BE2C (cell line): ENCODE data around the gene ARHGEF19.
"Not testable (repeated sequence)": the region's sequence is repeated elsewhere in the genome, so short reads cannot be mapped to it uniquely, and the experiment has no call there.

Experiments
- DNase-seq: peaks from one replicate; pipeline ENCODE4 v3.0.0-alpha.2; 2020
- H3K27me3 ChIP-seq: fragments of 250-450 bp; sonication (Bioruptor Pico); 2 replicates; pipeline ENCODE4 v1.5.1; 2020; ENCODE audit warnings: mild to moderate bottlenecking
- H3K36me3 ChIP-seq: fragments of 250-450 bp; sonication (Bioruptor Pico); 2 replicates; pipeline ENCODE4 v1.5.1; 2020; ENCODE audit warnings: mild to moderate bottlenecking
- H3K4me1 ChIP-seq: fragments of 250-450 bp; sonication (Bioruptor Pico); 2 replicates; pipeline ENCODE4 v1.5.1; 2020
- H3K4me3 ChIP-seq: 2 replicates; pipeline ENCODE4 v1.5.1; 2011; ENCODE audit warnings: low read depth, low read length
- H3K9me3 ChIP-seq: fragments of 250-450 bp; sonication (Bioruptor Pico); 2 replicates; pipeline ENCODE4 v1.5.1; 2020
- TF ChIP-seq, protein P1 (sequence below): IDR thresholded peaks from 2 replicates; pipeline ENCODE4 v1.5.1; 2012; ENCODE audit warnings: mild to moderate bottlenecking, low read depth, low read length

Gene ARHGEF19

DNA sequence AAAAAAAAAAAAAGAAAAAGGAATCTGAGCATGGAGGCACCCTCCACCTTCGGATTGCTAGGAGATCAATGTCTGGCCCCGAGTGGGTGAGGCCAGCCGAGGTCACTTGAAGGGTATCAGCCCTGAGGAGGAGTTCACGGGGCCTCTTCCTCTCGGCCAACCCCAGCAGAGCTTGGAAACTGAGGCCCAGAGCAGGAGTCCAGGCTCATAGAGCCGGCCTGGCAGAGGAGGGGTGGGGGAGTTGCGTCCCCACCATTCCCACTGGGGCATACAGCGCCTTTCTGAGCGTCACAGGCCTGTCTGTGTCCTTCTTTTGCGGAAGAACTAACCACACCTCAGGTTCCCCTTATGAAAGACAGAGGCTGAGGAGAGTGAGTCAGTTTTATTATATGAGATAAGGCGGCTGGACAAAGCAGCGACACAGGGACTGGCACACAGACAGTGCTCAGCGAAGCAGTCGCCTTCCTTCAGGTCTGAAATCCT, 39.4 kb downstream of the ARHGEF19 start:
- peaks cover 16% of the 10 kb centered on the region for H3K4me1 ChIP-seq
- H3K36me3 ChIP-seq = no peaks in the 10 kb centered on the region
- TF ChIP-seq, protein P1, sequence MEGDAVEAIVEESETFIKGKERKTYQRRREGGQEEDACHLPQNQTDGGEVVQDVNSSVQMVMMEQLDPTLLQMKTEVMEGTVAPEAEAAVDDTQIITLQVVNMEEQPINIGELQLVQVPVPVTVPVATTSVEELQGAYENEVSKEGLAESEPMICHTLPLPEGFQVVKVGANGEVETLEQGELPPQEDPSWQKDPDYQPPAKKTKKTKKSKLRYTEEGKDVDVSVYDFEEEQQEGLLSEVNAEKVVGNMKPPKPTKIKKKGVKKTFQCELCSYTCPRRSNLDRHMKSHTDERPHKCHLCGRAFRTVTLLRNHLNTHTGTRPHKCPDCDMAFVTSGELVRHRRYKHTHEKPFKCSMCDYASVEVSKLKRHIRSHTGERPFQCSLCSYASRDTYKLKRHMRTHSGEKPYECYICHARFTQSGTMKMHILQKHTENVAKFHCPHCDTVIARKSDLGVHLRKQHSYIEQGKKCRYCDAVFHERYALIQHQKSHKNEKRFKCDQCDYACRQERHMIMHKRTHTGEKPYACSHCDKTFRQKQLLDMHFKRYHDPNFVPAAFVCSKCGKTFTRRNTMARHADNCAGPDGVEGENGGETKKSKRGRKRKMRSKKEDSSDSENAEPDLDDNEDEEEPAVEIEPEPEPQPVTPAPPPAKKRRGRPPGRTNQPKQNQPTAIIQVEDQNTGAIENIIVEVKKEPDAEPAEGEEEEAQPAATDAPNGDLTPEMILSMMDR = no peak
- H3K4me3 ChIP-seq = no peak overlapping the region
- H3K9me3 ChIP-seq = no peaks in the 10 kb centered on the region
- no peaks in the 10 kb centered on the region for H3K27me3 ChIP-seq
- no peak for DNase-seq

GRCh38 chr1:16172218-16172830, 40.1 kb downstream of the ARHGEF19 start:
- Histone ChIP-seq H3K4me1 (peaks cover 16% of the 10 kb centered on the region), H3K9me3 (no peaks in the 10 kb centered on the region), H3K36me3 (no peaks in the 10 kb centered on the region), H3K27me3 (no peaks in the 10 kb centered on the region), H3K4me3 (no peak overlapping the region)
- TF ChIP-seq, protein P1 = no peak
- no peak for DNase-seq

DNA sequence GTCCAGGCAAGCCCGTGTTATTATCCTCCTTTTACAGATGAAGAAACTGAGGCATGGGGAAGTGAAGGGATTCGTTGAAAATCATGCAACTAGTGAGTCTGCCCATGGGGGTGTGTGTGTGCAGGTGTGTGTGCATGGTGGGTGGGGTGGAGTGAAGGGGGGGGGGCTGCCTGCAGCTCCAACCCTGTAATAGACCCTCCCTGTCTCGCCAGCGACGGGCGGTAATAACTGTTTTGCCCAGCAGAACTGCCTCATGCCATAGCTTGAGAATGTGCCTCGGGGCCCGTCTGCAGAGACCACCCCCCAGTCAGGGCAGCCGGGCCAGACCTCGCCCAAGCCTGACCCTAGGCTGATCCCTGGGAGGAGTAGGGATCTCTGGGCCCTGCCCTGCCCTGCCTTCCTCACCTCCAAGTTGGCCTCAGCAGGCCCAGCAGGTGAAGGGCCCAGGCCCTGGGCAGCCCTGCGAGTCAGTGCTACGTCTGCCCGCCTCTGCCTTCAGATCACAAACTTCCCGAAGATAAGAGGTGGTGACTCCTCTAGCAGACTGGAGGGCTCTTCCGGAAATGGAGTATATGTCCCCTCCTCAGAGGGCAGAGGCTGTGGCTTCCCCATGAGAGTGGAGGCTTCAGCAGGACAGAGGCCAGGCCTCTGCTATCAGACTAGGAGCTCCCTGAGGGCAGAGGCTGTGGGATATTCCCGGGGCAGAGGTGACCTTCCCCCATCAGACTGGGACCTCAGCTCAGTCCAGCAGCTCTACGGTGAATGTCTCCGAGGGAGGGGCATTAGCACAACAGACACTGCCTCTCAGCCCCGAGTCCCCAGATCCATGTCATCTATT, 40.9 kb downstream of the ARHGEF19 start:
- no peaks in the 10 kb centered on the region for H3K27me3 ChIP-seq
- no peak for DNase-seq
- peaks cover 15% of the 10 kb centered on the region for H3K4me1 ChIP-seq
- H3K4me3 ChIP-seq = no peak overlapping the region
- no peaks in the 10 kb centered on the region for H3K36me3 ChIP-seq
- TF ChIP-seq, protein P1 = no peak
- H3K9me3 ChIP-seq = no peaks in the 10 kb centered on the region

DNA sequence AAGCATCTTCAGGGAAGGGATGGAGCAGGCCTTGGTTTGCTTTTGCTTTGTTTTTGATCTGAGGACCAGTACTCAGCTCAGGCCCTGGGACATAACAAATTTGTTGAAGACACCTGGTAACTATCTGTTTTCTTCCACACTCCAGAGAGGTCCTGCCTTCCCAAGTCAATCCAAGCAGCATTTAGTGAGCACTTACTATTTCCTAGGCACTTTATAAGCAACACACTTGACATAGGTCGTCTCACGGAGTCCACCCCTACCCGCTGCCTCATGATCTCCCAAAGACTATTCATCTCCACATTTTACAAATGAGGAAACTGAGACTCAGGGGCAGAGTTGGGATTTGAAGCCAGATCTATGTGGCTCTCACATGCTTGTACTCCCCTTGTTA, 42.2 kb downstream of the ARHGEF19 start:
- TF ChIP-seq, protein P1 = no peak
- H3K4me3 ChIP-seq = no peak overlapping the region

DNA sequence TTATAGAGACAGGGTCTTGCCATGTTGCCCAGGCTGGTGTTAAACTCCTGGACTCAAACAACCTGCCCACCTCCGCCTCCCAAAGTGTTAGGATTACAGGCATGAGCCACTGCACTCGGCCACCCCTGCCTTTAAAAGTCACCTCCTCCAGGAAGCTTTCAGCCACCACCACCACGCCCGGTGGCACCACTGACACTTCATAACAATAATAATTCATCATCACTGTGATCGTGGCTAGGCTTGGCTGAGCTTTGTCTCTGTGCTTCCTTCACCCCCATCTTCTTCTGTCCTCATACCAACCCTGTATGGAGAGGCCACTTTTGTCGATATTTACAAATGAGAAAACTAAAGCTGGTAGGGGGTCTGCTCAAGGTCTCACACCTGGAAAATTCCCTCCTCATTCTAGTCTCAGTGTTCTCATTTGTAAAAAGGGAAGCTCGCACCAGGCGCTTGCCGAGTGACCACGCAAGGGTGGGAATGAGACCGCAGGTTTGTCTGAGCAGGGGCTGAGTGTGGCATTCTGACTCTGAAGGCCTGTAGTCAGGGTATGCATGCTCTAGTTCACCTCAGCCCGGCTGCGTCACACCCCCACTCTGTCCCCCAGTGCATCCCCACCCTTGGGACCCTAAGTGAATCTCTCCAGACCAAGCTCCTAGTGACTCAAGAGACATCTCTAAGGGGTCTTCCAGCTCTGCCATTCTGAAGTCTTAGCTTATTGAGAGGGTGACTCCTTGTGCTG, 43.7 kb downstream of the ARHGEF19 start:
- Histone ChIP-seq H3K4me1 (peaks cover 8% of the 10 kb centered on the region; the same call in 1 of the 2 replicates), H3K4me3 (no peak overlapping the region), H3K36me3 (no peaks in the 10 kb centered on the region), H3K27me3 (no peaks in the 10 kb centered on the region), H3K9me3 (no peaks in the 10 kb centered on the region)
- TF ChIP-seq, protein P1 = no peak
- no peak for DNase-seq

More for the DNA sequence above, 42.2 kb downstream of the ARHGEF19 start:
- no peaks in the 10 kb centered on the region for H3K27me3 ChIP-seq
- H3K4me1 ChIP-seq = peaks cover 8% of the 10 kb centered on the region; the same call in 1 of the 2 replicates
- no peaks in the 10 kb centered on the region for H3K9me3 ChIP-seq
- no peaks in the 10 kb centered on the region for H3K36me3 ChIP-seq
- no peak for DNase-seq

DNA sequence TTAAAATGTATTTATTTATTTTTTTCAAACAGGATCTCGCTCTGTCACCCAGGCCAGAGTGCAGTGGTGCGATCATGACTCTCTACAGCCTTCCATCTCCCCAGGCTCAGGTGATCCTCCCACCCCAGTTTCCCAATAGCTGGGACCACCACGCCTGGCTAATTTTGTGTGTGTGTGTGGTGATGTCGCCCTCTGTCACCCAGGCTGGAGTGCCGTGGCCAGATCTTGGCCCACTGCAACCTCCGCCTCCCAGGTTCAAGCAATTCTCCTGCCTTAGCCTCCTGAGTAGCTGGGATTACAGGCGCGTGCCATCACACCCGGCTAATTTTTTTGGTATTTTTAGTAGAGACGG, 44.3 kb downstream of the ARHGEF19 start:
- not testable (repeated sequence) for DNase-seq, H3K36me3 ChIP-seq, H3K27me3 ChIP-seq, H3K9me3 ChIP-seq, H3K4me3 ChIP-seq, H3K4me1 ChIP-seq
